B cell (primary cell): ENCODE results near the gene BCAN.

Source experiments
- CTCF ChIP-seq: fragments of 200-600 bp; IDR thresholded peaks from one replicate; pipeline ENCODE4 v1.8.0; 2022; ENCODE audit warnings: antibody characterized with exemption, mild to moderate bottlenecking
- EZH2 ChIP-seq: IDR thresholded peaks from 2 replicates; pipeline ENCODE4 v1.6.1; 2012; ENCODE audit warnings: borderline replicate concordance, low read depth, mild to moderate bottlenecking, moderate library complexity, low read length; ENCODE audit not compliant: insufficient read depth, poor library complexity, severe bottlenecking

GRCh38 chr1:156596426-156596825 is 45.5 kb upstream of the BCAN start:
- TF ChIP-seq CTCF (no peak), EZH2 (no peak)
